ENCODE measurements around the gene TMOD3.
"Not testable (repeated sequence)": the region's sequence is repeated elsewhere in the genome, so short reads cannot be mapped to it uniquely, and the experiment has no call there.

The TMOD3 gene

GRCh38 chr15:51864408-51865056 lies 35.1 kb downstream of the TMOD3 start:
- no peak for DNase-seq (ENCODE audit: low read depth, low spot score)

GRCh38 chr15:51865317-51865716 lies 35.9 kb downstream of the TMOD3 start:
- DNase-seq (ENCODE audit: low read depth, low spot score): no peak

GRCh38 chr15:51866161-51866560 lies 36.7 kb downstream of the TMOD3 start:
- DNase-seq (ENCODE audit: low read depth, low spot score): no peak

- no peak for DNase-seq (ENCODE audit: low read depth, low spot score)
Measured at GRCh38 chr15:51866751-51867150, 37.3 kb downstream of the TMOD3 start.

GRCh38 chr15:51869060-51869421 lies 39.6 kb downstream of the TMOD3 start:
- DNase-seq (ENCODE audit: low read depth, low spot score): no peak

GRCh38 chr15:51870774-51871173 lies 41.3 kb downstream of the TMOD3 start:
- no peak for DNase-seq (ENCODE audit: low read depth, low spot score)

GRCh38 chr15:51874751-51875644 lies 45.5 kb downstream of the TMOD3 start:
- DNase-seq (ENCODE audit: low read depth, low spot score): no peak

- no peak for DNase-seq (ENCODE audit: low read depth, low spot score)
Measured at GRCh38 chr15:51876169-51876568, 46.7 kb downstream of the TMOD3 start.

GRCh38 chr15:51878446-51879386 lies 49.3 kb downstream of the TMOD3 start:
- DNase-seq (ENCODE audit: low read depth, low spot score): no peak

- no peak for DNase-seq (ENCODE audit: low read depth, low spot score)
Measured at GRCh38 chr15:51879555-51879954, 50.1 kb downstream of the TMOD3 start.

GRCh38 chr15:51883271-51883837 lies 53.9 kb downstream of the TMOD3 start:
- no peak for DNase-seq (ENCODE audit: low read depth, low spot score)

GRCh38 chr15:51884041-51884440 lies 54.6 kb downstream of the TMOD3 start:
- no peak for DNase-seq (ENCODE audit: low read depth, low spot score)

- DNase-seq (ENCODE audit: low read depth, low spot score): no peak
Measured at GRCh38 chr15:51884517-51885236, 55.2 kb downstream of the TMOD3 start.

GRCh38 chr15:51885758-51886157 lies 56.3 kb downstream of the TMOD3 start:
- DNase-seq (ENCODE audit: low read depth, low spot score): not testable (repeated sequence)

- DNase-seq (ENCODE audit: low read depth, low spot score): no peak
Measured at GRCh38 chr15:51887887-51888592, 58.6 kb downstream of the TMOD3 start.

- no peak for DNase-seq (ENCODE audit: low read depth, low spot score)
Measured at GRCh38 chr15:51888593-51889195, 59.2 kb downstream of the TMOD3 start.

- DNase-seq (ENCODE audit: low read depth, low spot score): no peak
Measured at GRCh38 chr15:51889486-51889885, 60.0 kb downstream of the TMOD3 start.

GRCh38 chr15:51904421-51904820 lies 75.0 kb downstream of the TMOD3 start:
- no peak for DNase-seq (ENCODE audit: low read depth, low spot score)

GRCh38 chr15:51904931-51905330 lies 75.5 kb downstream of the TMOD3 start:
- DNase-seq (ENCODE audit: low read depth, low spot score): no peak

Measured in activated CD4-positive, CD25-positive, alpha-beta regulatory T cell treated with anti-CD3 and anti-CD28 coated beads, Interleukin-2, amount 50 U/mL, for 16 hours (primary cell).